GM19043 (cell line): ENCODE results near the gene MPPED2.

Experiments
- ATAC-seq: cut with Tn5 transposase; IDR thresholded peaks from one replicate; pipeline ENCODE4 v1.9.1; 2021; ENCODE audit warnings: low read depth; ENCODE audit not compliant: unreplicated experiment

Gene MPPED2

GRCh38 chr11:30457087-30457486, 129.1 kb downstream of the MPPED2 start:
- no peak for ATAC-seq

DNA sequence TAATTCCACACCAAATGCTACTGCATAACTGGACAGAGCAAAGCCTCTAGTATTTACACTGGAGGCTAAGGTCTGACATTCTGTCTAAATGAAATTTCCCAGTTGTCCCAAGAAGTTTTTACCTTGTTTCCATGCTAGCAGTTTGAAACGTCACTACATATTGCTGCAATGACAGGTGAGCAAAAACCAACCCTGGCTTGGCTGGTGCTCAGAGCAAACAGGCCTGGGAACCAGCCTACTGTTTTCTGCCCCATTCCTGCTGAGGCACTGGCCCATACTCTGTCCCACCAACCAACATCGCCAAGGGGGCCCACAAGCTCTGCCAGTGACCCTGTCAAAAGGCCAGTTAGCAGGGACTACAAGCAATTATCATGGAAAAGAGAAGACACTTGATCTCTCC, 131.1 kb downstream of the MPPED2 start:
- ATAC-seq: no peak

GRCh38 chr11:30454541-30454940, 131.6 kb downstream of the MPPED2 start:
- ATAC-seq: no peak

DNA sequence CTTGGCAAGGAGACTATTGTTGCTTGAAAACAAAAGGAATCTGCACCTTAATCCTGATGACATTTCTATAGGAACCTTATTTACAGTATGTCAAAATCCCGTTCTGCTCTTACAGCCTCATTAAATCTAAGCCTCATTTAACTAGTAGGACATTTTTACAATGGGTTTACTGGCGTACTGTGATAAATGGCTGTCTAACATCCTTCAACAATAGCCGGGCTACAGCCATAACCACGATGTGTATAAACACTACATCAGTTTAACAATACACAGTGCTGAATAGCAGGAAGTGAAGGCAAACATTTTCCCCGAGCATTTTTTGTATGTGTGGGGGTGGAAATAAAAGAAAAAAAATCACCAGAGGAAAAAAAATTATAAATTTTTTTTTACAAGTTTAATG, 132.0 kb downstream of the MPPED2 start:
- no peak for ATAC-seq

DNA sequence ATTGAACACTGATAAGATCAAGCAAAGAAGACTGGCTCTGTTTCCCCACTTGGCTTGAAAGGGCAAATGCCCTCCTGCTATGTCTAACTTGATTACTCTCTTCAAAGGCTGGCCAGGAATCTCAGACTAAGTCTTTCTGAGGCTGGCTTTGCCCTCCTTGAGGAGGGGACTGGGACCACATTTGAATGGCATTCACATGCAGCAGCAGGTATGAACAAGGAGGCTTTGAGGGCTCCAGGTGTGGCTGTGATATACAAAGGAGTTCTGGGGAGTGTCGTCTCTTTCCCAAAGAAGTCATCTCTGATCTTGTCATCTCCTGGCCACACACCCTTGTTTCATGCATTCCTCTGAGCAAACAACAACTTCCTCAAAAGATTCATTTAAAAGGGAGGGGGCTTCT, 132.4 kb downstream of the MPPED2 start:
- ATAC-seq: no peak

GRCh38 chr11:30452842-30453241, 133.3 kb downstream of the MPPED2 start:
- ATAC-seq: no peak

- no peak for ATAC-seq
These were observed 134.0 kb downstream of the MPPED2 start for GRCh38 chr11:30452114-30452513.

GRCh38 chr11:30451626-30452025, 134.5 kb downstream of the MPPED2 start:
- ATAC-seq: no peak

- ATAC-seq: no peak
These were observed 135.0 kb downstream of the MPPED2 start for GRCh38 chr11:30451167-30451566.

DNA sequence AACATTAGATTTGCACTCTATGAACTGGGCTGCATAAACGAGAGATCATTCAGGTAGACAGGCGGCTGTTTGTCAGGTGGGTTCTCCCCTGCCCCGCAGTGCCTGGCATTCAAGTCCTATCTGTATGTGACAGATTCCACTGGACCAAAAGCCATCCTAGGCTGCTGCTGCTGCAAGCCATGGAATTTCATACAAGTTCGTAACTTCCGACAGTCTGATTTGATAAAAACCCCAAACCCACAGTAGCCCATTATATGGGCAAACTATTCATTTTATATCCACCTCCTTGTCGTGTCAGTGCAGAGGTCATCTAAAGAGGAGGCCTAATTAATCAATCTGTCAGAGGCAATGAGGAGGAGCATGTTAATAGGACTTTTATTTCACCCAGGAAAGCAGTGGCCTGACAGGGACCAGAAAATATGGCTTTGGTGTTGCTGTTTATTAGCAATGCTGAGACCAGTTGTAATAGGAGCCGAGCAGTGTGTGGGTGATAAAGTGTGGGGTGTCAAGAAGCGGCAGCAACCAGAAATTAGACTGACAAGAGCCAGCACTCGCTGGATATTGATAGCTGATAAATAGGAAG, 139.0 kb downstream of the MPPED2 start:
- ATAC-seq: no peak

GRCh38 chr11:30446520-30446919, 139.6 kb downstream of the MPPED2 start:
- no peak for ATAC-seq

DNA sequence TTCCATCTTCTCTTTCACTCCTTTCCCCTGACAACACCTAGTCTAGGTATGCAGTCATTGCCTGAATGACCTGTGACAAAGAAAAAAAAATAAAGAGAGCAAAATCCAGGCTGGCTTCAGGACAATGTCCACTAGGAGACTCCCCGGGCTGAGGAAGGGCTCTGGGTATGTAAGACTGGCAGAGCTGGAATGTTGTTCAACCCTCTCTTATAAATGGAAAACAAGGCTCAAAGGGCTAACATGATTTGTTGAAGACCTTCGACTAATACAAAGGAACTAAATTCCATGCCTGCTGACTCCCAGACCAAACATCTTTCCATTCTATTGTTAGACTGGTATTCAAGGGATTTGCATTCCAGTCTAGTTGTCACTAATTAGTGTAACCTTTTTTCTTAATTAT, 141.1 kb downstream of the MPPED2 start:
- ATAC-seq: no peak

GRCh38 chr11:30440510-30440909, 145.6 kb downstream of the MPPED2 start:
- no peak for ATAC-seq

DNA sequence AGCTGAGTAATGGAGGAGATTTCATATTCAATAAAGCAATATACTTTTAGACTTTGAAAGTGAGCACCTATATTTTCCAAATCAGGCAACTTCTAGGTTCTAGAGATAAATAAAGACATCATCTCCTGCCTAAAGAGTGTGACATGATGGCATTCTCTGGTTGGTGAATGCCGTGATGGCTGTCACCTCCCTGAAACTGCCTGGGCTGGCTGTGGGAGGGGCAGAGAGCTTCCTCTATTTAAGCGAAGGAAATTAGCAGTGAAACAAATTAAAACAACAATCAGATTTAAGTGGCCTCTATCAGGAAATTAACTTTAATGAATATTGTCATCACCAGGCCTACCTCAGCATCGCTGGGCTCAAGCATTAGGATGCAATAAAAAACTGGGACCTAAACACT, 149.4 kb downstream of the MPPED2 start:
- no peak for ATAC-seq

DNA sequence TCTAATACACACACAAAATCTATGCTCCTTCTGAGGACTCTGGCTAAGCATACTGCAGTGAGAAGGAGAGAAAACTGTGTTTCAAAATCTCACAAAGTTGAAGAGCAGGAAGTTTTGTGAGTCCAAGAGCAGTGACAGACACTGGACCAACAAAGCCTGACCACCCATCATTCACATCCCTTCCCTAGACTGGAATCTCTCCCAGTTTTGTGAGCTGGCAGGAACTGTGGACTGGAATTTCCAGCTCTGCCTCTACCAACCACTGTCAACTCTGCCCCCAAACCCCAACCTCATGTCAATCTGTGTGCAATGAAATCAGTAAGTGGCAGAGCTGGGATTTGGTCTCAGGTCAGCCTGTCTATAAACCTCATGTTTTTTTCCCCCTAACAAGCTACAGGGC, 150.7 kb downstream of the MPPED2 start:
- ATAC-seq: no peak

DNA sequence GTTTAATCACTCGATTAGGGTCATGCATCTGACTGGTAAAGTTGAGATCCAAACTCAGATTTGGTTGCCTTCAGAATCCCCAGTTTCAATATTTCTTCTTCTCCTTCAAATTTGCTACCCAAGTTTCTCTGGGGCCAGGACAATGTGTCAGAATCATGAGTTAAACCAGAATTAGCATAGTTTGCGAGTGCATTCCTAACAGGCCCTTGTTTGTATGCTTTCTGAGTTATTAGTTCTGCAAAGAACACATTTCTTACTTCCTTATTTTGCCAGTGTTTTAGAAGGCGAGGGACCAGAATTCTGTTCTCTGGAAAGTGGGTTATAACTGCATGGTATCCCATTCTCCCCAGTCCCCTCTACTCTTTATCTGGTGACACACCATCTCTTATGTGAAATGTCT, 151.3 kb downstream of the MPPED2 start:
- no peak for ATAC-seq

DNA sequence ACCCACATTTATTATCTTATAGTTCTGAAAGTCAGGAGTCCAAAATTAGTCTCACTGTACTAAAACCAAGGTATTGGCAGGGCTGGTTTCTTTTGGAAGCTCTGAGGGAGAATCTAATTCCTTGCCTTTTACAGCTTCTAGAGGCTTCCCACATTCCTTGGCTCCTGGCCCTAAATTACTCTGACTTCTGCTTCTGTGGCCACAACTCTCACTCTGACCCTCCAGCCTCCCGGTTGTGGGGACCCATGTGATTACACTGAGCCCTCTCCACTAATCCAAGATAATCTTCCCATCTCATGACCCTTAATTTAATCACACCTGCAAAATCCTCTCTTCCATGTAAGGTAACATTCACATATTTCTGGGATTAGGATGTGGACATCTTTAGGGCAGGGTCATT, 152.3 kb downstream of the MPPED2 start:
- no peak for ATAC-seq

GRCh38 chr11:30432716-30433115, 153.4 kb downstream of the MPPED2 start:
- ATAC-seq: no peak

GRCh38 chr11:30432178-30432577, 154.0 kb downstream of the MPPED2 start:
- ATAC-seq: no peak

GRCh38 chr11:30431127-30431814, 154.9 kb downstream of the MPPED2 start:
- ATAC-seq: no peak

GRCh38 chr11:30429550-30429949, 156.6 kb downstream of the MPPED2 start:
- ATAC-seq: no peak

GRCh38 chr11:30426781-30427180, 159.4 kb downstream of the MPPED2 start:
- ATAC-seq: no peak

- no peak for ATAC-seq
These were observed 161.3 kb downstream of the MPPED2 start for GRCh38 chr11:30424844-30425243.
